Measurements from ENCODE around the gene LRIG2. TPM values are rescaled to one million over a fixed set of nuclear protein-coding genes. Genes with fewer than 3 reads are reported as not detected.
A peak's percentile ranks its signal among the peaks of the same experiment; 100 is the strongest.

The LRIG2 gene
- total and polyA plus RNA-seq, 2 of the 13 experiments (the other 11 are each of a cell fraction or from before 2014, with no cell fraction given): 8.1 to 12.2 TPM

DNA sequence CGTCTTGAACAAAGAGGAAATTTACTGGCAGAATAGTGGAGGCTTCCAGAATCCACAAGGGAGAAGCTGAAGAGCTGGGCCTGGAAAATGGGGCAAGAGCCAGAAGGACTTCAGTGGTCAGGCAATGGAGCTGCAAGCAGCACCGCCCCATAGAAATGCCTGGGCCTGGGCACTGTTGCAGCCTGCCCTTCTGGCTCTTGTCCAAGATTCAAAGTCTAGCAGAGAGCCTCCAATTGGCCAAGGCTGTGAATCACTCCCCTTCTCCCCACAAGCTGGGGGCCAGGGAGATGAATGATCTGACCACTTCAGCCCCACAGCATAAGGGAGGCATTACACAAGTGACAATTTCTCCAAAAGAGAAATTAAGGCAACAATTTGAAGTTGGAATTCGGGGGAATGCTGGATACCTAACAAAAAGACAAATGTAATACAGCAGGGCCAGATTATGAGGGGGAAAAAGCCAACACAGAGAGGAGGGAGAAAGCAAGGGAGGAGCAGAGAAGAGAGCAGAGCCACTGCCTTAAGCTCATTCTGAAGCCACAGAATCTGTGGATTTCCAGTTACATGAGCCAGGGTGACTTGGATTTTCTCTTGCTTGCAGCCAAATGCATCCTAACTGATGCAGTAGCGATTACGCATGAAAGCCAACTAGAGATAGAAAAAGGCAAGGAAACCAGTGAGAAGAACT is 80.3 kb downstream of the LRIG2 start (continued):
- TF ChIP-seq, protein P1, sequence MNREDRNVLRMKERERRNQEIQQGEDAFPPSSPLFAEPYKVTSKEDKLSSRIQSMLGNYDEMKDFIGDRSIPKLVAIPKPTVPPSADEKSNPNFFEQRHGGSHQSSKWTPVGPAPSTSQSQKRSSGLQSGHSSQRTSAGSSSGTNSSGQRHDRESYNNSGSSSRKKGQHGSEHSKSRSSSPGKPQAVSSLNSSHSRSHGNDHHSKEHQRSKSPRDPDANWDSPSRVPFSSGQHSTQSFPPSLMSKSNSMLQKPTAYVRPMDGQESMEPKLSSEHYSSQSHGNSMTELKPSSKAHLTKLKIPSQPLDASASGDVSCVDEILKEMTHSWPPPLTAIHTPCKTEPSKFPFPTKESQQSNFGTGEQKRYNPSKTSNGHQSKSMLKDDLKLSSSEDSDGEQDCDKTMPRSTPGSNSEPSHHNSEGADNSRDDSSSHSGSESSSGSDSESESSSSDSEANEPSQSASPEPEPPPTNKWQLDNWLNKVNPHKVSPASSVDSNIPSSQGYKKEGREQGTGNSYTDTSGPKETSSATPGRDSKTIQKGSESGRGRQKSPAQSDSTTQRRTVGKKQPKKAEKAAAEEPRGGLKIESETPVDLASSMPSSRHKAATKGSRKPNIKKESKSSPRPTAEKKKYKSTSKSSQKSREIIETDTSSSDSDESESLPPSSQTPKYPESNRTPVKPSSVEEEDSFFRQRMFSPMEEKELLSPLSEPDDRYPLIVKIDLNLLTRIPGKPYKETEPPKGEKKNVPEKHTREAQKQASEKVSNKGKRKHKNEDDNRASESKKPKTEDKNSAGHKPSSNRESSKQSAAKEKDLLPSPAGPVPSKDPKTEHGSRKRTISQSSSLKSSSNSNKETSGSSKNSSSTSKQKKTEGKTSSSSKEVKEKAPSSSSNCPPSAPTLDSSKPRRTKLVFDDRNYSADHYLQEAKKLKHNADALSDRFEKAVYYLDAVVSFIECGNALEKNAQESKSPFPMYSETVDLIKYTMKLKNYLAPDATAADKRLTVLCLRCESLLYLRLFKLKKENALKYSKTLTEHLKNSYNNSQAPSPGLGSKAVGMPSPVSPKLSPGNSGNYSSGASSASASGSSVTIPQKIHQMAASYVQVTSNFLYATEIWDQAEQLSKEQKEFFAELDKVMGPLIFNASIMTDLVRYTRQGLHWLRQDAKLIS (CRISPR knock-in tag; IDR thresholded peaks at IDR 0.05): no peak
- no peak for TF ChIP-seq ZNF652 (CRISPR knock-in tag; IDR thresholded peaks at IDR 0.05; ENCODE audit: borderline replicate concordance, low read depth)
- TF ChIP-seq, protein P2, sequence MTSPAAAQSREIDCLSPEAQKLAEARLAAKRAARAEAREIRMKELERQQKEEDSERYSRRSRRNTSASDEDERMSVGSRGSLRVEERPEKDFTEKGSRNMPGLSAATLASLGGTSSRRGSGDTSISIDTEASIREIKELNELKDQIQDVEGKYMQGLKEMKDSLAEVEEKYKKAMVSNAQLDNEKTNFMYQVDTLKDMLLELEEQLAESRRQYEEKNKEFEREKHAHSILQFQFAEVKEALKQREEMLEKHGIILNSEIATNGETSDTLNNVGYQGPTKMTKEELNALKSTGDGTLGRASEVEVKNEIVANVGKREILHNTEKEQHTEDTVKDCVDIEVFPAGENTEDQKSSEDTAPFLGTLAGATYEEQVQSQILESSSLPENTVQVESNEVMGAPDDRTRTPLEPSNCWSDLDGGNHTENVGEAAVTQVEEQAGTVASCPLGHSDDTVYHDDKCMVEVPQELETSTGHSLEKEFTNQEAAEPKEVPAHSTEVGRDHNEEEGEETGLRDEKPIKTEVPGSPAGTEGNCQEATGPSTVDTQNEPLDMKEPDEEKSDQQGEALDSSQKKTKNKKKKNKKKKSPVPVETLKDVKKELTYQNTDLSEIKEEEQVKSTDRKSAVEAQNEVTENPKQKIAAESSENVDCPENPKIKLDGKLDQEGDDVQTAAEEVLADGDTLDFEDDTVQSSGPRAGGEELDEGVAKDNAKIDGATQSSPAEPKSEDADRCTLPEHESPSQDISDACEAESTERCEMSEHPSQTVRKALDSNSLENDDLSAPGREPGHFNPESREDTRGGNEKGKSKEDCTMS (CRISPR knock-in tag; conservative IDR thresholded peaks at IDR 0.05): no peak
- TF ChIP-seq FOXP1 (IDR thresholded peaks at IDR 0.05): no peak
- TF ChIP-seq FOXP1 (CRISPR knock-in tag; IDR thresholded peaks at IDR 0.05): no peak
- 0 out of 2 replicates have a peak, but pooled peaks have one; percentile 10 for TF ChIP-seq RXRB (CRISPR knock-in tag; IDR thresholded peaks at IDR 0.05; ENCODE audit: borderline replicate concordance)
- TF ChIP-seq SETDB1 (CRISPR knock-in tag; IDR thresholded peaks at IDR 0.05; ENCODE audit: borderline replicate concordance): no peak
- TF ChIP-seq, protein P3, sequence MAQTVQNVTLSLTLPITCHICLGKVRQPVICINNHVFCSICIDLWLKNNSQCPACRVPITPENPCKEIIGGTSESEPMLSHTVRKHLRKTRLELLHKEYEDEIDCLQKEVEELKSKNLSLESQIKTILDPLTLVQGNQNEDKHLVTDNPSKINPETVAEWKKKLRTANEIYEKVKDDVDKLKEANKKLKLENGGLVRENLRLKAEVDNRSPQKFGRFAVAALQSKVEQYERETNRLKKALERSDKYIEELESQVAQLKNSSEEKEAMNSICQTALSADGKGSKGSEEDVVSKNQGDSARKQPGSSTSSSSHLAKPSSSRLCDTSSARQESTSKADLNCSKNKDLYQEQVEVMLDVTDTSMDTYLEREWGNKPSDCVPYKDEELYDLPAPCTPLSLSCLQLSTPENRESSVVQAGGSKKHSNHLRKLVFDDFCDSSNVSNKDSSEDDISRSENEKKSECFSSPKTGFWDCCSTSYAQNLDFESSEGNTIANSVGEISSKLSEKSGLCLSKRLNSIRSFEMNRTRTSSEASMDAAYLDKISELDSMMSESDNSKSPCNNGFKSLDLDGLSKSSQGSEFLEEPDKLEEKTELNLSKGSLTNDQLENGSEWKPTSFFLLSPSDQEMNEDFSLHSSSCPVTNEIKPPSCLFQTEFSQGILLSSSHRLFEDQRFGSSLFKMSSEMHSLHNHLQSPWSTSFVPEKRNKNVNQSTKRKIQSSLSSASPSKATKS (CRISPR knock-in tag; IDR thresholded peaks at IDR 0.05): no peak
- TF ChIP-seq SOX13 (IDR thresholded peaks at IDR 0.05): no peak
- TF ChIP-seq SOX13 (CRISPR knock-in tag; conservative IDR thresholded peaks at IDR 0.05 in 1 of 2, IDR thresholded peaks at IDR 0.05 in 1 of 2): peak in 1 of 2 experiments; percentile 34; a peak in 1 of 4 replicates
- TF ChIP-seq, protein P4, sequence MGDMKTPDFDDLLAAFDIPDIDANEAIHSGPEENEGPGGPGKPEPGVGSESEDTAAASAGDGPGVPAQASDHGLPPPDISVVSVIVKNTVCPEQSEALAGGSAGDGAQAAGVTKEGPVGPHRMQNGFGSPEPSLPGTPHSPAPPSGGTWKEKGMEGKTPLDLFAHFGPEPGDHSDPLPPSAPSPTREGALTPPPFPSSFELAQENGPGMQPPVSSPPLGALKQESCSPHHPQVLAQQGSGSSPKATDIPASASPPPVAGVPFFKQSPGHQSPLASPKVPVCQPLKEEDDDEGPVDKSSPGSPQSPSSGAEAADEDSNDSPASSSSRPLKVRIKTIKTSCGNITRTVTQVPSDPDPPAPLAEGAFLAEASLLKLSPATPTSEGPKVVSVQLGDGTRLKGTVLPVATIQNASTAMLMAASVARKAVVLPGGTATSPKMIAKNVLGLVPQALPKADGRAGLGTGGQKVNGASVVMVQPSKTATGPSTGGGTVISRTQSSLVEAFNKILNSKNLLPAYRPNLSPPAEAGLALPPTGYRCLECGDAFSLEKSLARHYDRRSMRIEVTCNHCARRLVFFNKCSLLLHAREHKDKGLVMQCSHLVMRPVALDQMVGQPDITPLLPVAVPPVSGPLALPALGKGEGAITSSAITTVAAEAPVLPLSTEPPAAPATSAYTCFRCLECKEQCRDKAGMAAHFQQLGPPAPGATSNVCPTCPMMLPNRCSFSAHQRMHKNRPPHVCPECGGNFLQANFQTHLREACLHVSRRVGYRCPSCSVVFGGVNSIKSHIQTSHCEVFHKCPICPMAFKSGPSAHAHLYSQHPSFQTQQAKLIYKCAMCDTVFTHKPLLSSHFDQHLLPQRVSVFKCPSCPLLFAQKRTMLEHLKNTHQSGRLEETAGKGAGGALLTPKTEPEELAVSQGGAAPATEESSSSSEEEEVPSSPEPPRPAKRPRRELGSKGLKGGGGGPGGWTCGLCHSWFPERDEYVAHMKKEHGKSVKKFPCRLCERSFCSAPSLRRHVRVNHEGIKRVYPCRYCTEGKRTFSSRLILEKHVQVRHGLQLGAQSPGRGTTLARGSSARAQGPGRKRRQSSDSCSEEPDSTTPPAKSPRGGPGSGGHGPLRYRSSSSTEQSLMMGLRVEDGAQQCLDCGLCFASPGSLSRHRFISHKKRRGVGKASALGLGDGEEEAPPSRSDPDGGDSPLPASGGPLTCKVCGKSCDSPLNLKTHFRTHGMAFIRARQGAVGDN (CRISPR knock-in tag; IDR thresholded peaks at IDR 0.05): peak; percentile 28; the same call in 1 of the 2 replicates
- no peak for TF ChIP-seq PAWR (CRISPR knock-in tag; IDR thresholded peaks at IDR 0.05; ENCODE audit: borderline replicate concordance)
- TF ChIP-seq HIVEP1 (CRISPR knock-in tag; IDR thresholded peaks at IDR 0.05): no peak

Measured in HepG2 (cell line).